ENCODE data around the gene HNRNPUL1.

HNRNPUL1 gene

DNA sequence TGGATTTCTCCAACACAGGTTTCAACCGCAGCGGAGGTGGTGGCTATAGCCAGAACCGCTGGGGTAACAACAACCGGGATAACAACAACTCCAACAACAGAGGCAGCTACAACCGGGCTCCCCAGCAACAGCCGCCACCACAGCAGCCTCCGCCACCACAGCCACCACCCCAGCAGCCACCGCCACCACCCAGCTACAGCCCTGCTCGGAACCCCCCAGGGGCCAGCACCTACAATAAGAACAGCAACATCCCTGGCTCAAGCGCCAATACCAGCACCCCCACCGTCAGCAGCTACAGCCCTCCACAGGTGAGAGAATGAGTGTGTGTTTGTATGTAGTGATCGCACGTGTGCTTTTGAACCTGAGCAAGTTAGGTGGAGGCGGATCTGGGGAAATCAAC is 39.8 kb downstream of the HNRNPUL1 start:
- H4K20me1 ChIP-seq (ENCODE audit: insufficient read depth, low read length, poor library complexity, severe bottlenecking): peaks cover 46% of the 10 kb centered on the region
- H3F3A ChIP-seq (ENCODE audit: low read depth): peaks cover 6% of the 10 kb centered on the region; the same call in 1 of the 2 replicates
- H3K9me2 ChIP-seq (replicated peaks; ENCODE audit: low read depth, low read length): no peaks in the 10 kb centered on the region
- no peaks in the 10 kb centered on the region for H3K79me2 ChIP-seq (ENCODE audit: insufficient read depth, low read length)
- no peak overlapping the region for H3K4me2 ChIP-seq (ENCODE audit: low read depth, low read length, poor library complexity, severe bottlenecking)
- peaks cover 26% of the 10 kb centered on the region for H3K4me1 ChIP-seq (ENCODE audit: insufficient read depth, low read length, poor library complexity, severe bottlenecking)
- no peak for TF ChIP-seq EZH2phosphoT487 (IDR thresholded peaks at IDR 0.05; ENCODE audit: borderline replicate concordance)
- TF ChIP-seq, protein P1, sequence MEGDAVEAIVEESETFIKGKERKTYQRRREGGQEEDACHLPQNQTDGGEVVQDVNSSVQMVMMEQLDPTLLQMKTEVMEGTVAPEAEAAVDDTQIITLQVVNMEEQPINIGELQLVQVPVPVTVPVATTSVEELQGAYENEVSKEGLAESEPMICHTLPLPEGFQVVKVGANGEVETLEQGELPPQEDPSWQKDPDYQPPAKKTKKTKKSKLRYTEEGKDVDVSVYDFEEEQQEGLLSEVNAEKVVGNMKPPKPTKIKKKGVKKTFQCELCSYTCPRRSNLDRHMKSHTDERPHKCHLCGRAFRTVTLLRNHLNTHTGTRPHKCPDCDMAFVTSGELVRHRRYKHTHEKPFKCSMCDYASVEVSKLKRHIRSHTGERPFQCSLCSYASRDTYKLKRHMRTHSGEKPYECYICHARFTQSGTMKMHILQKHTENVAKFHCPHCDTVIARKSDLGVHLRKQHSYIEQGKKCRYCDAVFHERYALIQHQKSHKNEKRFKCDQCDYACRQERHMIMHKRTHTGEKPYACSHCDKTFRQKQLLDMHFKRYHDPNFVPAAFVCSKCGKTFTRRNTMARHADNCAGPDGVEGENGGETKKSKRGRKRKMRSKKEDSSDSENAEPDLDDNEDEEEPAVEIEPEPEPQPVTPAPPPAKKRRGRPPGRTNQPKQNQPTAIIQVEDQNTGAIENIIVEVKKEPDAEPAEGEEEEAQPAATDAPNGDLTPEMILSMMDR (conservative IDR thresholded peaks at IDR 0.05; ENCODE audit: low read length): no peak
- no peak overlapping the region for H3K4me3 ChIP-seq (ENCODE audit: low read length, poor library complexity, severe bottlenecking)
- no peaks in the 10 kb centered on the region for H3K9me3 ChIP-seq (ENCODE audit: insufficient read depth, low read depth, low read length)
- no peak overlapping the region for H3K9ac ChIP-seq (ENCODE audit: low read depth, low read length, poor library complexity, severe bottlenecking)
- H2AFZ ChIP-seq (ENCODE audit: low read length): no peak overlapping the region
- peaks cover 91% of the 10 kb centered on the region for H3K36me3 ChIP-seq (ENCODE audit: insufficient read depth, low read length)
- no peaks in the 10 kb centered on the region for H3K27me3 ChIP-seq (ENCODE audit: insufficient read depth, low read length, poor library complexity, severe bottlenecking)

DNA sequence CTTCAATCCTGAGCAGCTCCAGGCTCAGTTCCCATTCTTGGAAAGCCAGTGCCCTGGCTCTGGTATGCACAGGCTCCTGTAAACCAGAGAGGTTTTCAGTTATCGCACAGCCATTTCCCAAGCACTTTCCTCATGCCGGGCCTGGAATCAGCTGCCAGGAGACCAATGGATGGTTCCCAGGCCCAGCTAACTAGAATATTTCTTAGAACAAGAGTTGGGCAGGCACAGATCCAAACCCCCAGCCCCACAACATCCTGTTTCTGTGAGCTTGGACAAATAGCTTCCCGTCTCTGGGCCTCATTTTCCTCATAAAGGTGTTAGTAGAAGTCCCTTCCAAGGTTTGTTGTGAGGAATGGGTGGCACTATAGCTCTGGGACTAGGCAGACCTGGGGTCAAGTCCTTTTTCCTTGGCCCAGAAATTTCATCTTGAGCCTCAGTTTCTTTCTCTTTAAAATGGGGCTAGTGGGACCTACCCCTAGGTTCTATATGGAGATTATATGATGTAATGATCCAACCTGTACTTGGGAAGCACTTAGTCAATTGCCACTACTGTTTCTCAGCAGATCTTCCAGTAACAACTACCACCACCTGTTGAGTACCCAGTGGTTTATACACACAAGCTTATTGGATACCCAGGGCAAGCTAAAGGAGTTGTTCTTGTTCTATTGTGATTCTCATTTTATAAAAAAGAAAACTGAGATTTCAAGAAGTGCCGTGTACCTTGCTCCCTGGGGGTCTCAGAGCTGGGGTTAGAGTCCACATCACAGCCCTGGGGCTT is 40.7 kb downstream of the HNRNPUL1 start:
- TF ChIP-seq EZH2phosphoT487 (IDR thresholded peaks at IDR 0.05; ENCODE audit: borderline replicate concordance): no peak
- TF ChIP-seq, protein P1 (conservative IDR thresholded peaks at IDR 0.05; ENCODE audit: low read length): no peak
- peaks cover 82% of the 10 kb centered on the region for H3K36me3 ChIP-seq (ENCODE audit: insufficient read depth, low read length)

GRCh38 chr19:41305927-41306793 is 42.0 kb downstream of the HNRNPUL1 start:
- Histone ChIP-seq H3K9me2 (replicated peaks; ENCODE audit: low read depth, low read length) (no peaks in the 10 kb centered on the region), H3F3A (ENCODE audit: low read depth) (peaks cover 6% of the 10 kb centered on the region; the same call in 1 of the 2 replicates), H4K20me1 (ENCODE audit: insufficient read depth, low read length, poor library complexity, severe bottlenecking) (peaks cover 32% of the 10 kb centered on the region), H3K9me3 (ENCODE audit: insufficient read depth, low read depth, low read length) (no peaks in the 10 kb centered on the region), H3K79me2 (ENCODE audit: insufficient read depth, low read length) (peaks cover 16% of the 10 kb centered on the region), H3K9ac (ENCODE audit: low read depth, low read length, poor library complexity, severe bottlenecking) (peak overlapping the region; percentile 59), H3K4me3 (ENCODE audit: low read length, poor library complexity, severe bottlenecking) (no peak overlapping the region), H2AFZ (ENCODE audit: low read length) (no peak overlapping the region), H3K27me3 (ENCODE audit: insufficient read depth, low read length, poor library complexity, severe bottlenecking) (no peaks in the 10 kb centered on the region), H3K4me1 (ENCODE audit: insufficient read depth, low read length, poor library complexity, severe bottlenecking) (peaks cover 41% of the 10 kb centered on the region), H3K4me2 (ENCODE audit: low read depth, low read length, poor library complexity, severe bottlenecking) (peak overlapping the region; percentile 68), H3K36me3 (ENCODE audit: insufficient read depth, low read length) (peaks cover 69% of the 10 kb centered on the region)
- no peak for TF ChIP-seq EZH2phosphoT487 (IDR thresholded peaks at IDR 0.05; ENCODE audit: borderline replicate concordance)
- TF ChIP-seq, protein P1 (conservative IDR thresholded peaks at IDR 0.05; ENCODE audit: low read length): no peak

More for the DNA sequence above, 40.7 kb downstream of the HNRNPUL1 start:
- H3K9me2 ChIP-seq (replicated peaks; ENCODE audit: low read depth, low read length): no peaks in the 10 kb centered on the region
- H3K9me3 ChIP-seq (ENCODE audit: insufficient read depth, low read depth, low read length): no peaks in the 10 kb centered on the region
- no peak overlapping the region for H3K9ac ChIP-seq (ENCODE audit: low read depth, low read length, poor library complexity, severe bottlenecking)
- H3F3A ChIP-seq (ENCODE audit: low read depth): peaks cover 6% of the 10 kb centered on the region; the same call in 1 of the 2 replicates
- H3K4me2 ChIP-seq (ENCODE audit: low read depth, low read length, poor library complexity, severe bottlenecking): no peak overlapping the region
- peaks cover 34% of the 10 kb centered on the region for H3K4me1 ChIP-seq (ENCODE audit: insufficient read depth, low read length, poor library complexity, severe bottlenecking)
- no peaks in the 10 kb centered on the region for H3K27me3 ChIP-seq (ENCODE audit: insufficient read depth, low read length, poor library complexity, severe bottlenecking)
- peaks cover 38% of the 10 kb centered on the region for H4K20me1 ChIP-seq (ENCODE audit: insufficient read depth, low read length, poor library complexity, severe bottlenecking)
- H3K4me3 ChIP-seq (ENCODE audit: low read length, poor library complexity, severe bottlenecking): no peak overlapping the region
- H2AFZ ChIP-seq (ENCODE audit: low read length): no peak overlapping the region
- H3K79me2 ChIP-seq (ENCODE audit: insufficient read depth, low read length): peaks cover 7% of the 10 kb centered on the region; the same call in 1 of the 2 replicates

Data from Loucy (cell line).